Fibroblast of the aortic adventitia (primary cell): ENCODE results near the gene ZNF628. TPM values are rescaled to one million over a fixed set of nuclear protein-coding genes. Genes with fewer than 3 reads are reported as not detected.

Experiments used
- DNase-seq: peaks from one replicate; pipeline ENCODE4 v3.0.0-alpha.2; 2010; ENCODE audit warnings: low read depth
- H3K4me3 ChIP-seq: 2 replicates; pipeline ENCODE4 v1.5.1; 2011; ENCODE audit warnings: low read depth, mild to moderate bottlenecking, control low read depth, low read length, moderate library complexity
- CTCF ChIP-seq: IDR thresholded peaks from 2 replicates; pipeline ENCODE4 v1.5.1; 2011; ENCODE audit warnings: mild to moderate bottlenecking, low read length, control low read depth, inconsistent platforms; ENCODE audit not compliant: insufficient read depth
- total RNA-seq: library from RNA; depleted of rRNA; stranded (reverse); fragments of >200 nt; gene quantifications from 2 replicates; pipeline ENCODE4 v1.2.3, GENCODE V29; 2012; ENCODE audit warnings: low replicate concordance

ZNF628 gene
- total RNA-seq, 1 donor, result 3.8 TPM

- H3K4me3 ChIP-seq, result no peak overlapping the region
- no peak for DNase-seq
- TF ChIP-seq CTCF, result no peak
Measured at GRCh38 chr19:55465460-55466240, 10.8 kb upstream of the ZNF628 start.

DNA sequence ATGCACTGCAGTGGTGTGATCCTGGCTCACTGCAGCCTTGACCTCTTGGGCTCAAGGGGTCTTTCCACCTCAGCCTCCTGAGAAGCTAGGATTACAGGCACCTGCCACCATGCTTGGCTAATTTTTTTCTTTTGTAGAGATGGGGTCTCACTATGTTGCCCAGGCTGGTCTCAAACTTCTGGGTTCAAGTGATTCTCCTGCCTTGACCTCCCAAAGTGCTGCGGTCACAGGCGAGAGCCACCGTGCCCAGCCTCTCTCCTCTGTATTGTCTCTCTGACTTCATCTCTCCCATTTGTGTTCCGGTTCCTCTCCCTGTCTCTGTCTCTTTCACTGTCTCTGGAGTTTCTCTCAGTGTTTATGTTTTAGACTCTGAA is 10.2 kb upstream of the ZNF628 start:
- no peak for TF ChIP-seq CTCF
- no peak for DNase-seq
- H3K4me3 ChIP-seq, result no peak overlapping the region

DNA sequence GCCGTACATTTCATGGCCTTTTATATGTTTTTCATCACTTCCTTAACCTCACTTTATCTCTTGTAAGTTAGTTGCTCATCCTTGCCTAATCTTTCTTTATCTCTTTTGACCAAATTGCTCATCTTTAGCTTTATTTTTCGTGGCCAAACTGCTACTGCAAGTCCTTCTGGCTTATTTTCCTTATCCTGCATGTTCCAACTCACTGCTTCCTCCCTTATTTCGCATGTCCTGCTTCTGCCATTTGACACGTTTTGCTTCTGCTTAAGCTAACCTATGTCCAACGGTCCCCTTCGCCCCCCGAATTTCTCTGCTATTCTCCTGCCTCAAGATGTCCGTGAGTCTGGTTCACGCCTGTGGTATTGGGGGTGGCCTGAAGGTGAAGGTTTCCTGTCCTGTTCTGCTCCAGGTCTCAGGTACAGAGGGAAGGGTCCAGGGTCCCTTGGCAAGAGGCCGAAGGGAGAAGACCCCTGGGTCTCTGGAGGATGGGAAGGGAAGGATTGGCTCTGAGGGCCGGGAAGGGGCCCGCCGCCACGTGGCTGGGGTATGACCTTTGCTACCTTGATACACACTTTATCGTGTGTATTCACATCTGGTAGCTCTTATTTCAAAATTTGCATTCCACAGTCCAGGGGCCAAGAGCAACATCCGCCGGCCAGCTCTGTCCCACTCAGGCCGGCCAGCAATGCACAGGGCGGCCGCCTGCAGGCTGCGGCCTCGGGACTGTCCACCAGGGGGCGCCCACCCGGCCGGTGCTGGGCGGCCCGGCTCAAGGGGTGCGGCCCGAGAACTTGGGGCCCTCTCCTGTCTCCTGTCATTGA is 9.0 kb upstream of the ZNF628 start:
- peak; percentile 80 for TF ChIP-seq CTCF
- peak; percentile 86 for DNase-seq
- no peak overlapping the region for H3K4me3 ChIP-seq

DNA sequence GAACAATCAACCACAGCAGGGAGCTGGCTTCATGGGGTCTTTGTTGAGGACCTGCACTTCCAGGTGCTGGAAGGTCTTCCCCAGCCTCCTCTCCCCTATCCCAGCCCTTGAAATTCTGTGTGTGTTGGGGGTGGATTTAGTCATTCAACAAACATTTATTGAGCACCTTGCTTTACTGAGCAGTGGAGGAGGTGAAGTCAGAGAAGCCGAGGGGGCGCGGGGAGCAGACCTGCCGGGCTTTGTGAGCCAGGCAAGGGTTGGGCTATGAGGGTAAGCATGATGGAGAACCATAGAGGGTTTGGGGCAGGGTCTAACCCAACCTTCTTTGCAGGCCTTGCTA is 8.4 kb upstream of the ZNF628 start:
- no peak for DNase-seq
- H3K4me3 ChIP-seq, result no peak overlapping the region
- TF ChIP-seq CTCF, result no peak

DNA sequence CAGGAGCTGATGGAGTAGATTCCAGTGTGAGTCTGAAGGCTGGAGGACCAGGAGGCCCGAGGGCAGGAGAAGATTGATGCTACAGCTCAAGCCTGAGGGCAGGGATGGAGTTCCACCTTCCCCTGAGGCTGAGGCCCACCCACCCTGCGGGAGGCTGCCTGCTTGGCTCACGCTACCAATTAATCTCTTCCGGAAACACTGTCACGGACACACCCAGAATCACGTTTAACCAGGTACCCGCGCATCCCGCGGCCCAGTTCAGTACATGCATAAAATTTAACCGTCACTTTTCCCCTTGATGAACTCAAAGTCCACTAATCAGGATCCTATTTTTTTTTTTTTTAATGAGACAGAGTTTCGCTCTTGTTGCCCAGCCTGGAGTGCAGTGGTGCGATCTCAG is 5.2 kb upstream of the ZNF628 start:
- no peak for TF ChIP-seq CTCF
- no peak for DNase-seq

GRCh38 chr19:55472463-55472862 is 4.0 kb upstream of the ZNF628 start:
- peak; percentile 60 for DNase-seq
- H3K4me3 ChIP-seq, result no peak overlapping the region
- no peak for TF ChIP-seq CTCF

More for the DNA sequence above, 5.2 kb upstream of the ZNF628 start:
- no peak overlapping the region for H3K4me3 ChIP-seq
